D341Med (cell line): Measurements from ENCODE around the gene ZNF275.
"Not testable (repeated sequence)": the region's sequence is repeated elsewhere in the genome, so short reads cannot be mapped to it uniquely, and the experiment has no call there.

Experiments
- DNase-seq: peaks from one replicate; pipeline ENCODE4 v3.0.0; 2012; ENCODE audit warnings: low spot score

The ZNF275 gene

DNA sequence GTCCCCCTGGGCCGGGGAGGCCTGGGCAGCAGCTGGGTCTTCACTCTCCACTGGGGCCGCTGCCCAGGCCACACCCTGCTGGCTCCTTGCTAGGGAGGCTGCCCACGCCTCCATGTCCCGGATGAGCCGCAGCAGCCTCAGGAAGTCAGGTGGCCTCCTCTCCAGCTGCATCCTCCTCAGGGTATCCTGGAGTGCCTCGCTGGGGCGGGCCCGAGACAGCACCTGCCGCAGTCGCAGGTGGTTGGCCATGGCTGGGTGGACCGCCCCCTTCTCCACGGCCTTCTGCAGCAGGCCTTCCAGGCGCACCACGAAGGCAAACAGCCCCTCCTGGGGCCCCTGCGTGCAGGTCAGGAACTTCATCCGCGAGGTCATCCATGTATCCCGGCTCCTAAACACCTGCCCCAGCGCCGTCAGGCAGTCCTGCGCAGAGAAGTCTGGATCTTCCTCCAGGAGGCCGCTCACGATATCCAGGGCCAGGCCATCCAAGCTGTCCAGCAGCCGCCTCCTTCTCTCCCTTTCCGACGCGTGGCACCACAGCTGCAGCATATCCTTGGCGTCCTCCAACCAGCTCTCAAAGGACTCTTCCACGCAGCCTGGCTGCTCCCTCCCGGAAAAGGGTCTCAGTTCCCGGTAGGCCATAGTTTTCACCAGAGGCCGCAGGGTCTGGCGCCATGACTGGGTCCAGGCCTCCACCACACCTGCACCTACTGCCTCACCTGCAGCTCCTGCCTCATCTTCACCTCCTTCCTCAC lies 14.5 kb upstream of the ZNF275 start:
- DNase-seq = no peak

DNA sequence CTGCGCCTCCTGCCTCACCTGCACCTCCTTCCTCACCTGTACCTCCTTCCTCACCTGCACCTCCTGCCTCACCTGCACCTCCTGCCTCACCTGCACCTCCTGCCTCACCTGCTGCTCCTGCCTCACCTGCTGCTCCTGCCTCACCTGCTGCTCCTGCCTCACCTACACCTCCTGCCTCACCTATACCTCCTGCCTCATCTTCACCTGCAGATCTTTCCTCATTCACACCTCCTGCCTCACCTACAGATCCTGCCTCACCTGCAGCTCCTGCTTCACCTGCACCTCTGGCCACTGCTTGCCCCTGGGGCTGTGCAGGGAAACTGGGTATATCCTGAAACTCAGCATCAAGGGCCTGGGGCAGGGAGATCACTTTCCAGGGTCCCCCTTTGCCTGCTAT lies 13.9 kb upstream of the ZNF275 start:
- not testable (repeated sequence) for DNase-seq

DNA sequence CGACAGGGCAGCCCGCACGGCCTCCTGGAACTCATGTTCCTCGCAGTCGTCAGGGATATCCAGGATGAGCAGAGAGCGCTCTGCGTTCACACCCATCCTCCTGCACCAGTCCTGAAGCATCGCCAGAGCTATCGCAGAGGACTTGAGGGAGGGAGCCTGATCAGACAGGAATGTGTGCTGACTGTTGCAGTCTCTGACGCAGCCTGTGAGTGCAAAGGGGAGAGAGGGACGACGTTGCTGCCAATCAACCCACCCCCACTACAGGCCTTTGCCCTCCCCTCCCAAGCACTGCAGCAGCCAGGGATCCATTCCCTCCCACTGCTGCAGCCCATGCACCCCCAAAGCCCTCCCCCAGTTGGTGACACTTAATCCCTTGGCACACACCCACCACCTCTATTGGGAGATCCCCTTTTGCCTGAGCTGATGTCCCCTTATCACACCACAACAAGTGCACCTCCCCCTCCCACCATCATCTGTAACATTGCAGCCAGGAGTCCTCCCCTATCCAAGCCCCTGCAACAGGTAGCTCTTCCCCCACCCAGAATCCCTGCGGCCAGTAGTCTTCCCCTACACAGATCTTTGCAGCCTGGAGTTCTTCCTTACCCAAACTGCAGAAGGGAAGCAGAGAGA lies 13.3 kb upstream of the ZNF275 start:
- no peak for DNase-seq

DNA sequence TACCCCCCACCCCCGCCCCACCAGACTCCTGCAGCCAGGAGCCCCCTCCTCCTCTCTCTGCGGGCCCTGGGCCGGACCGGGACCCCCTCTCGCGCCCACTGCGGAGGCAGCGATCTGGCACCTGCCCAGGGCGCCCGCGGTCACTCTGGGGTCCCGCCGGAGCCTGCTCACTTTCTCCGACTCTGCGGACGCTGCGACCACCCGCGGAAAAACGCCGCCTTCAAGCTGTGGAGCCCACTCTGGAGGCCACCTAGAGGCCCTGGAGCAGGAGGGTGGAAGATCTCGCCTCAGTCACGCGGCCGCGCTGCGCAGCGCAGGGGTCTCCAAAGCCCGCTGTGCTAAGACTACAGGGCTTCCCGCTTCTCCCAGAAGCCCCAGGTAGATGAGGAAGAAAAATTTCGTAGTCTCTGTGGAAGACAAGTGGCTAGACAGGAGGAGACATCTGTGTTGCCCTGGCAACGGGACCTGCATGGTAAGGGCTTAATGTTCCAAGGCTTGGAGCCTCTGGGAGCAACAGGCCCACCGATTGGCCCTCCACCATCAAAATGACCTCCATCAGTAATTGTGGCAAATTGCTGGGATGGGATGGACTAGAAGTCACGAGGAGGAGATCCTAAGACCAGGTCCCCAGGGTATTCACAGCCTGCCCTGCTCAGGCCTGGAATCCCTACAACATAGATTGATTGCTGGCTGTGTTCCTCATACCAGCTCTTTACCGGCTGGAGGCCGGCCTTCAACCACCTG lies 12.4 kb upstream of the ZNF275 start, which contains the start of gene PNMA6F:
TSS of gene PNMA6F (minus strand) at position 387 of the 744 bp plus-strand sequence. CDS start 1,093 bp downstream, outside the sequence.
- DNase-seq = no peak

DNA sequence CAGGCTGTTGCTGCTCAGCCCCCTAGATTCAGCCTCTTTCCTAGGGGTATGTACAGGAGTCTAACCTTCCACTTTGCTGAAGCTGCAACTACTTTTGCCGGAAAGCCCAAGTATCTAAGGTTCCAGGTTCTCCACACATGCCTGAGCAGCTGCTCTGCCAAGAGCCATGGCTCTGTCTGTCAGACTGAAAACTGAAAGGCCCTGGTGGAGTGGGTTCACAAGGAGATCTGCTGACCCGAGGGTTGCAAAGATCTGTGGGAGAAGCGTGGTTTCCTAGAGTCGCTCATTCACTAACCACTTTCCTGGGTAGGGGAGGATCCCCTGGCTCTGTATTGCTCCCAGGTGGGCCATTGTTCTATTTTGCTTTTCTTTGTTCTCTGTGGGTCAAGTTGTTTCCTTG lies 6.4 kb upstream of the ZNF275 start:
- DNase-seq = no peak

DNA sequence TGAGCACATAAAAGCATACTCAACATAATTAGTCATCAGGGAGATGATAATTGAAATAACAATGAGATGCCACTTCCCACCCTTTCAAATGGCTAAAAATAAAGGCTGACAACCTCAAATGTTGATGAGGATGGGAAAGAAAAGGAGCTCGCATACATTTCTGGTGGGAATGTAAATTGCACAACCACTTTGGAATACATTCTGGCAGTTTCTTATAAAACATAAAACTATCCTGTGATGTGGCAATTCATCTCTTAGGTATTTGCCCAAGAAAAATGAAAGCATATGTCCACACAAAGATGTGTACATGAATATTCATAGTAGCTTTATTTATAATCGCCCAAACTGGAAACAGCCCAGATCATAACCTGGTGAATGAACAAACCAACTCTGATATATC lies 687 bp upstream of the ZNF275 start:
- no peak for DNase-seq

DNA sequence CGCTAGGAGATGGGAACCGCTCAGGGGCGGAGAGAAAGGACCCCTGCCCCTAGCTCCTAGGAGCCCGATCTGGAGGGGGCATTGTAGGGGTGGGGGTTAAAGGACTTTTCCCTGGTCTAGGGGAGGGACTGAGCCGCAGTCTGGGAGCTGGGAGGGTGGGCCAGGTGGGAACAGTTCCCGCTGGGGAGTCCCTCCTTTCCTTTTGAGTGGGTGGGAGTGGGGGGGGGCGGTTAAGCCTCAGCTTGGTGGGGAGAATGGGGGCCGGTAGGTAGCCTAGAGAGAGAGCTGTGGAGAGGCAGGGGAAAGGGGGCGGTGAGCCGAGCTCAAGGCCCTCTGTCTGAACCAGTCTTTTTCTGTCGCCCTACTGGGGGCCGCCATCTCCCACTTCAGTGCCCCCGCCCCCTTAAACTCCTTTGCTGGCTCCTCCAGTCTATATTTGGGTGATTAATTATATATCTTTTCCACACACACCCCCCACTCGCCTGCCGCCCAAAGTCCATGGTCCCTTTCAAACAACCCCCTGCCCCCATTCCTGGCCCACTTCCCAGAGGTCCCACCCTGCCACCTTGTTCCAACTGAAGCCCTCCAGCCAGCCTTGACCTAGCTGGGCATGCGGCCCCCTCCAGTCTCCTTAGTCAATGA lies 822 bp downstream of the ZNF275 start:
- no peak for DNase-seq

DNA sequence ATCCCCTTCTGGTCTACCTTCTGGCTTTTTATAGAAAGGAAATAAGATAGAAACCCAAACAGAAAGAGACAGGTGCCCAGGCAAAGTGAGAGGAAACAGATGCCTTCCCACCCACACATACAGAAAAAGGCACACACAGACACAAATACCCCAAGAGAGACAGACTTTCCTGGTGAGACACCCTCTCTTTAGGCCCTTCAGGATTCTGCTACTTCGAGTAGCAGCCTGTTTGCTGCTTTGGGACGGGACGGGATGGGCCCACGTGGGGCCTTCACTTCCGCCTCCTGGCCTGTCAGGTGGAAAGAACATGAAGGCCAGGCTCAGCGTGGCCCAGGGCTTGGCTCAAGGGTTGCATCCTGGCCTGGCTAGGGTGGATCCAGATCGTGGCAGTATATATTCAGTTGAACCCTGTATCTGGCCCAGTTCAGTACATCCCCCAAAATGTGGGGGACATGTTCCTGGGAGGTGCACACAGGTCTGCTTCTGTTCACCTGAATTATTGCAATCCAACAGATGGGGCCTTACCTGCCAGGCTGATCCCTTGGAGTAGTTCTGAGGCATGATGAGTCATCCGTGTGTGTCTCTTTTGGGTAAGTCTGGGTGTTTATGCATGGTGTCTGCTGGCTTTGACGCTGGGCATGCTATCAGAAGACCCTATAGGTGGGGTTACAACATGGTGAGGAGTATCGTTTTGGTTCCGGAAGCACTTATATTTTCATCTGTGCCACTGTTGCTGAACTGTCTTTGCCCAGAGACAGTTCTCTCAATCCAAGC lies 2.4 kb downstream of the ZNF275 start:
- DNase-seq = no peak

DNA sequence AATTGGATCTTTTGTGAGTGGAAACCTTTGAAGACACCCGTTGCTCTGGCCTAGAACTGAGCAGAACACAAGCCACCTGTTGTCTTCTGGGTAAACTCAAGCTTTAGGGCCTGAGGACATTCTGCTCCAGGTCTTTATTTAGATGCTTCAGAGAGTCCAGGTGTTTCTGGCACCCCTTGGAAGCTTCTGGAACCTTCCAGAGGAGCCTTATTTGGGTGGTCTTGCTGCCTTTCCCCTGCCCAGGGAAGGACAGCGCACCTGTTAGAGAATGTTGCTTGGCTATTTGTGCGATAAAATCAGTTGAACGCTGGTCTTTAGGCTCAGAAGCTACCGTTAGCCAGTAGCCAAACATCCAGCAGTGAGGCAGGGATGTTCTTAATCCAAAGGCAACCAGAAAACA lies 3.0 kb downstream of the ZNF275 start:
- DNase-seq = no peak

DNA sequence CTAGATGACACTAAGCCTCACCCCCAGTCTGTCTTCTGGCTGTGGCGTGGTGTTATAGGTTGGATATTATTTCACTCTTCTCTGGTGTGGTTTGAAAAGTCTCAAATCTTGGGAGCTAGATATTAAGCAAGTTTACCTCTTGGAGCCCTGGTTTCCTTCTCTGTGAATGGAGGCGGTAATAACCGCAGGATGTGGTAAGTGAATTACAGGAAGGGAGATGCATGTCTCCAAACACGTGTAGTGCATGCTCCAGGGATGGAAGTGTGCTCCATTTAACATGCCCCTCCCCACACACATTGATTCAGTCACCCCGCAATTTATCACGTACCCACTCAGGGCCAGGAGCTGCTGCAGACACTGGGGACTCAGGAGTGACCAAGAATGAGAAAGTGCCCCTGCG lies 4.9 kb downstream of the ZNF275 start:
- no peak for DNase-seq

DNA sequence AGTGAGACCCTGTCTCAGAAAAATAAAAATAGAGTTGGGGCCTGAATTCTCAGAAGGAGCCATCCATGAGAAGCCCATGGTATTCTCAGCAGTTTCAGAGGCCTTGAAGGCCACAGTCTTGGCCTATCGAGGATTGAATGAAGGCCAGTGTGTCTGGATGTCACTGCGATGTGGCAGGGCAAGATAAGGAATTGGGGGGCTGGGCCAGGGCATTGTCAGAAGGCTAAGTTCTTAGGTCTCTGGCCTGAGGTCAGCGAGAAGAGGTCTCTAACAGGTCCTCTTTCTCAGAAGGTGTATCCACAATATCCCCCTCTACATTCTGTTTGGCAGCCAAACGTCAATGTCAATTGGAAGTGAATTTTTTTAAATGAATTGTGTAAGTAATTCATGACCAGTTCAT lies 5.7 kb downstream of the ZNF275 start:
- DNase-seq = no peak

DNA sequence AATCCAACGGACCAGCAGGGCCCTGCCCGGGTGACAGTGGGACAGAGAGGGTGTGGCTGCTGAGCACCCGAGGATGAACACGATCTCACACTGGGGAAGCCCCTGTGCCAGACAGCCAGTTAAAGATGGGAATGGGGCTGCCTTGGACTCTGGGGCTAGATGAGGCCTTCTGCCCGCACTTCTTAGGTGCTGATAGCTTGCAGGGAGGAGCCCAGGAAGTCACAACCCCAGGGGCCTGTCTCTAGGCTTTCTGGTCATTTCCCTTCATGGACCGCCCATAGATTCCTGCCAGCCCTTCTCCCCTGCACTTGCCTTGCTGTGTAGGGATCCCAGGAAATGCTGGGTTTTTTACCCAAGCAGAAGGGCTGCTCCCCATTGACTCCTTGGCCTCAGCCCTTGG lies 6.2 kb downstream of the ZNF275 start:
- no peak for DNase-seq

DNA sequence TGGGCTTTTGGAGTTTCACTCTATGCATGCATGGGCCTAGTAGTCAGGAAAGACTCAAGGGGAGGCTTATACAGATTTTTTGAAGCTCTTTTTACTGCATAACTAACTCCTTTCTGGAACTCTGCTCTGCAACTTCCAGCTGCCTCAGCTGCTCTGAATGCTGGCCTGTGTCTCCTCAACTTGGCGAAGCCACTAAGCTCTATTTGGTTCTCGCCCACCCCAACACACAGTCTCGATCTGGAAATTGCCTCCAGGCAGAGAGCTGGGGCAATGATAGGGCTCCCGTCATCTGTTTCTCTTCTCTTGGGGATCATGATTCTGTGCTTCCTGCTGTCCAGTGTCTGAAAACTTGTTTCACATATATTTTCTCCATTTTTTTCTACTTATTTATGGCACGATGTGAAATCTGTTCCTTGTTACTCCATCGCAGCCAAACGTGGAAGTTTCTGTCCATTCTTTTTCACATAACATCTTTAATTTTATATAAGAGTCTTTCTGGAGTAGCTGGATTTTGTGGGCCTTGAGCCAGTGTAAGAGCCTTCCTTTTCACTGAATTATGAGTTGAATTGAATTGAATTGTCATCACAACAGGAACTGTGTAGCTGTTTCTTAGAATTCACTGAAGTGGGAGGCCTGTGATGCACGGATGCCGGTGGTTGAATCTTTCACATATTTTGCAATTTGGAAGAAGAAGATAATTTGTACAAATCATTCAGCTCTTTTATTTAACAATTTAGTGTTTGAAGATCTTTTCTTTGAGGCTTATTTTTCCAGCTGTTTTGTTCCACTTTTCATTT lies 9.0 kb downstream of the ZNF275 start:
- no peak for DNase-seq

DNA sequence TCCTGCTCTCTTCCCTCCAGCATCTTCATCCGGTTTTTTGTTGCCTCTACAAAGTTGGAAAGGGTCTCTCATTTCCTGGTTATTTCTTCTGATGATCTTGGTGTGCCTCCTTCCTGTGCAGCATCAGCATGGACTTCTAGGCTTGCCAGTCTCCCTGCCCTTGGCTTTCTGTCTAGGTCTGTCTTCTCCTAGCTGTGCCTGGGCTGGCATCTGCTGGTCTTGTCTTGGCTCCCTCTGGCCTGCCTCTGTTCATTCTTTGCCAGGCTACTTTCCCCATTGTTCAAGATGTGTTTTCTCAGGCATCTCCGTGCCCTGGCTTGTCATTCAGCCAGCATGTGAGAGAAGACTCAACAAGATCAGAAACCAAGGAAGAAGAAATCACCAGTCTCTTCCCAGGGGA lies 9.7 kb downstream of the ZNF275 start:
- DNase-seq = no peak

DNA sequence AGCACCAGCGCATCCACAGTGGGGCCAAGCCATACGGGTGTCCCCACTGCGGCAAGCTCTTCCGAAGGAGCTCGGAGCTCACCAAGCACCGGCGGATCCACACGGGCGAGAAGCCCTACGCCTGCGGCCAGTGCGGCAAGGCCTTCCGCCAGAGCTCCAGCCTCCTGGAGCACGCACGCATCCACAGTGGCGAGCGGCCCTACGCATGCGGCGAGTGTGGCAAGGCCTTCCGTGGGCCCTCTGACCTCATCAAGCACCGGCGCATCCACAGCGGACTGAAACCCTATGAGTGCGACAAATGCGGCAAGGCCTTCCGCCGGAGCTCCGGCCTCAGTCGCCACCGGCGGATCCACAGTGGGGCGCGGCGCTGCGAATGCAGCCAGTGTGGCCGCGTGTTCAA lies 13.6 kb downstream of the ZNF275 start:
- no peak for DNase-seq

DNA sequence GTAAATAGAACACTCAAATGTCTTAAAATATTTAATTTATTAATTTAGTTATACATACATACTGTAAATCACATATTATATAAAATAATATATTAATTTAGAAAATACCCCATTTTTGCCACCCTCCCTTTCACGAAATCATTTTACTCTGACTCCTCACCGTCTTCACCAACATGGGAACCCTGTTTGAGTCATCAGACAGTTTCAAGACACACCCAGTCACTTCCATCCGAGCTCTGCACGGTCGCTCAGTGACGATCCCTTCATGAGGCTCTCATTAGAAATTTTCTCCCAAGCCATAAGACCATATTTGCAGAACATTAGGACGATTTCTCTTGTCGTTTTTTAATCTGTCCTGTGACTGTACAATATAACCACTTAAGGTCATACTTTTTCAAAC lies 14.5 kb downstream of the ZNF275 start:
- DNase-seq = no peak

DNA sequence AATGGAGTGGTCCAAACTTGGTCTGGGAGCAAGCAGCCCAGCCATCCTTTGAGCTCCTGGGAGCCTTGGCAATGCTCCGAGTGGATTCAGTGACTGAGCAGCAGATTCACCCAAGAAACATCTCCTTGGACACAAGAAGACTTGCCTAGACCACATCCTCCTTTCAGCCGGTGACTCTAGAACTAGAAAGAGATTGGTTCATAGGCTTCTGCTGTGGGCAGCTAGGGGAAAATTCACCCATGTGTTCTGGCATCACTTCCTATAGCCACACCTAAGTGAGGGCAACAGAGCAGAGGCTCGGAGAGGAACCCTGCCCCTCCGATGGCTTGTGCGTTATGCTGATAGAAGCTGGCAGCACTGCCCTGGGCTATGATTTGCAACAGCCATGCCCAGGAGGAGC lies 16.0 kb downstream of the ZNF275 start:
- no peak for DNase-seq

DNA sequence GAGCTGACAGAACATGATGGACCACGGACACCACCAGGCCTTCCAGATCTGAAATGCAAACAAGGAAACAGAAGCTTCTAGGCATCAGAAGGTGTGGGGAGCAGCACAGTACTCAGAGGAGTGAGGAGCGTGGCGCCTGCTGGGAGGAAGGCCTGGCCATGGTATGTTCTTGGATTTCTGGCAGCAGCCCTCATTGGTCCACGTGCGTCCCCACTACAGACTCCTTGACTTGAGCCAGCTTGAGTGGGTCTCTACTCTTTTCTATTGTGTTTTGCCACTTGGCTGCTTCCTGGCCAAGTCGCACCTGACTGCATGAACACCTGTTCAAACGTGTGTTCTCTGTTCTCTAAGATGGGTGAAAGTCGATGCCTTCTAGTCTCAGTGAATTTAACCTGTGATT lies 18.0 kb downstream of the ZNF275 start:
- DNase-seq = no peak

DNA sequence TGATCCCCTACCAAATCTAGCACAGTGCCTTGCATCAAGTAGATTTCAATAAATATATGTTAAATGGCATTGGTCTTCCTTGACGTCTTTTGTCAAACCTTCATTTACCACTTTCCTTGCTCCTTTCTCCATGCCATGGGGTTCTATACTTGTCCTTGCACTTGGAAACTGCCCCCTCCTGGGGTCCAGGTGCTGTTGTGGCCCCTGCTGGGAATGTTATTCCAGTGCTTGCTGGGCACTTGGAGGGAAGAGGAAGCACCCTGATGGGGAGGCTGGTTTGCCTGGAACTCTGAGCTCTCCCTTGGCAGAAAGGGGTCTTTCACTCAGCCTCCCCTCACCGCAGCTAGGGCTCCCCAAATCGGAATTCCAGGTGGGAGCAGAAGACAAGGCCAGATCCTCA lies 18.9 kb downstream of the ZNF275 start:
- DNase-seq = no peak

DNA sequence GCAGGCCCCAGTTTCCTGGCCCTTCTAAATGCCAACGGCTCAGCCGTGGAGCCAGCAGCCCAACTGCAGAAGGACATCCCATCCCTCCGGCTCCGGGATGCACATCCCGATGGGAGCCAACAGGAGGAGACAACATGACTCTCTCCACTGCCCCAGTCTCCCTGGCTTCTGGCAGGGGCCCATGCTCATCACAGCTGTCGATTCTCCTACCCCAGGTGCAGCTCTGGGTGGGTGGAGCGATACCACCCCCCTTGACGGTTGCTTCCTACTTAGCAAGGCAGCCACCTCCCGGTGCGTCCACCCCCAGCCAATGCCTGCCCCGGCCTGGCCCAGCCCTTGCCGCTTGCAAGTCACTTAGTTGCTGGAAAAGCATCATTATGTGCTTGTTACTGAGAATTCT lies 19.5 kb downstream of the ZNF275 start:
- no peak for DNase-seq

DNA sequence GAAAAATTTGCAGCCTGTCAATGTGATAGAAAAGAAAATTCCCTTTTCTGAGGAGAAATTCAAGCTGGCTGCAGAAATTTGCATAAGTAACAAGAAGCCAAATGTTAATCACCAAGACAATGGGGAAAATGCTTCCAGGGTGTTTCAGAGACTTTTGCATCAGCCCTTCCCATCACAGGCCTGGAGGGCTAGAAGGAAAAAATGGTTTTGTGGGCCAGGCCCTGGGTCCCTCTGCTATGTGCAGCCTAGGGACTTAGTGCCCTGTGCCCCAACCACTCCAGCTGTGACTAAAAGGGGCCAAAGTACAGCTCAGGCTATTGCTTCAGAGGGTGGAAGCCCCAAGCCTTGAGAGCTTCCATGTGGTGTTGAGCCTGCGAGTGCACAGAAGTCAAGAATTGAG lies 23.9 kb downstream of the ZNF275 start:
- no peak for DNase-seq
